Tibial artery (tissue), 4 donors: Measurements from ENCODE around the gene EVX2.
A peak's percentile ranks its signal among the peaks of the same experiment; 100 is the strongest.

ENCODE experiments used
- DNase-seq, 2 donors: peaks; one replicate each; pipeline ENCODE4 v3.0.0-alpha.2; 2019
- H3K27ac ChIP-seq, 2 donors: fragments of 200-600 bp; sonication (generic) in 1 of 2; 1 replicate in 1 of 2; 2 replicates in 1 of 2; pipeline ENCODE4 v1.5.1; 2018 to 2019; ENCODE audit warnings: mild to moderate bottlenecking in 1 of 2
- H3K27me3 ChIP-seq, 2 donors: fragments of 200-600 bp; sonication (generic) in 1 of 2; one replicate each; pipeline versions ENCODE4 v1.5.1 to v1.6.0; 2016 to 2019
- H3K36me3 ChIP-seq, 3 donors: fragments of 200-600 bp; sonication (generic) in 2 of 3; one replicate each; pipeline ENCODE4 v1.5.1; 2016 to 2019; ENCODE audit warnings: mild to moderate bottlenecking in 2 of 3
- H3K4me1 ChIP-seq, 4 donors: fragments of 200-600 bp; sonication (generic) in 2 of 4; 1 replicate in 3 of 4; 2 replicates in 1 of 4; pipeline ENCODE4 v1.5.1; 2016 to 2019
- H3K4me3 ChIP-seq, 2 donors: fragments of 200-600 bp; sonication (generic) in 1 of 2; 1 replicate in 1 of 2; 2 replicates in 1 of 2; pipeline ENCODE4 v1.5.1; 2018 to 2019; ENCODE audit warnings: mild to moderate bottlenecking in 2 of 2
- H3K9me3 ChIP-seq, 3 donors: fragments of 200-600 bp; sonication (generic) in 1 of 3; one replicate each; pipeline ENCODE4 v1.5.1; 2016 to 2019
- CTCF ChIP-seq, 2 experiments: fragments of 200-600 bp in 1 of 2; fragments of 450-650 bp in 1 of 2; IDR thresholded peaks; one replicate each; pipeline ENCODE4 v1.5.1; 2017 to 2019; ENCODE audit warnings: antibody characterized with exemption in 2 of 2, mild to moderate bottlenecking in 1 of 2, moderate library complexity in 1 of 2
- intact Hi-C: fragments of 100-400 bp; cut with DNase I; formaldehyde crosslinking; loops from one replicate; pipeline ENCODE4 v1.15.0; 2023; ENCODE audit warnings: low total_unique reads

The EVX2 gene

DNA sequence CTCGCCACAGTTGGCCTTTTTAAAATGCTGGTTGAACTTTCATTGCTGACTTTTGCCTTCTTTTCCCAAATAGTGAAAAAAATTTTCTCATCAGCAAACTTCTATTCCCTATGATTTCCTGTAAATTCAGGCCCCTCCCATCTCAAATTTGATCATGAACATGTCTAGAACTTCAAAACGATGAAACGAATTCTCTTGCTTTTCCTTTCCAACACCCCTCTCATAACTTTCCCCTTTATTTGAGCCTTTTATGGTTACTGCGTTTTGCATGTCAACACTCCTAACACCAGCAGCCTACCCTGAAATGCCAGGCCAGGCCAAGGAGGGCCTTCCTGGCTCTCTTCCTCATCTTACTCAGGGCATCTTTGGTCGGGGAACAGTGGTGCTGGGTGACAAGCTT is 7.1 kb upstream of the EVX2 start:
- no peak for TF ChIP-seq CTCF (IDR thresholded peaks at IDR 0.05)

DNA sequence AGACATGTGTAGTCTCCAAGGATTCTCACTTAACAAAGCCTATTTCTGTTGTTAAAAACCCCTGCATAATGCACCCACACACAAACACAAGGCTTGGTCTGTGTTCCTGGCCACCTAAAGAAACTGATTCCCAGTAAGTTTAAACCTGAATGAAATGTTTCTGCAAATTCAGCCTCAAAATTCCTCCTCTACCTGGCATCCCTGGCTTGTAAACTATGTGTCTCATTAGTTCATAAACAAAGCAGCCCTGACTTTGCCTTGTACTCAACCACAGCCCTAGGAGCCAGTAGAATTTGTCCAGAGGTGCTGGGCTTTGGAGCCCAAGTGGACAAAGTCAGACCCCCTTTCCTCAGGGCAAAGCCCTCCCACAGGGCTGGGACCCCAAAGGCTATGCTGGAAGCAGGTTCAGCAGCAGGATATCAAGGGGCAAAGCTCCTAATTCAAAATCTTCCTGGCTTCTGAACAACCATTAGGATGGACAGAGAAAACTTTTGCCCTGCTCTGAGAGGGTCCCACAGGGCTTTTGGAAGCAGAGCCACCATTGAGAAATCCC is 6.2 kb upstream of the EVX2 start:
- Histone ChIP-seq H3K4me1 (peaks cover 0 to 47% (median 37%) of the 10 kb centered on the region in 4 donors), H3K27me3 (peaks cover 9 to 100% of the 10 kb centered on the region in 2 donors), H3K9me3 (no peaks in the 10 kb centered on the region), H3K4me3 (no peak overlapping the region), H3K36me3 (no peaks in the 10 kb centered on the region), H3K27ac (no peak overlapping the region)
- no peak for TF ChIP-seq CTCF (IDR thresholded peaks at IDR 0.05)
- intact Hi-C loops: loop anchor here (2.0 to 5.0 kb wide), 2 partner anchors 88 to 401 kb away; partner anchors contain the start of gene LNPK
- DNase-seq: no peak

More for the DNA sequence above, 7.1 kb upstream of the EVX2 start:
- peaks cover 0 to 38% (median 28%) of the 10 kb centered on the region in 4 donors for H3K4me1 ChIP-seq
- no peaks in the 10 kb centered on the region for H3K9me3 ChIP-seq
- H3K27me3 ChIP-seq: peaks cover 9 to 100% of the 10 kb centered on the region in 2 donors
- DNase-seq: no peak
- H3K36me3 ChIP-seq: no peaks in the 10 kb centered on the region
- H3K4me3 ChIP-seq: no peak overlapping the region
- intact Hi-C loops: loop anchor here (5.0 kb wide), 1 partner anchor 89 kb away; the partner anchor contains the start of gene LNPK
- H3K27ac ChIP-seq: no peak overlapping the region

- no peak overlapping the region for H3K27ac ChIP-seq
- intact Hi-C loops: loop anchor here (2.0 kb wide), 1 partner anchor 400 kb away; no protein-coding TSS in a partner anchor
- H3K4me3 ChIP-seq: no peak overlapping the region
- H3K36me3 ChIP-seq: no peaks in the 10 kb centered on the region
- H3K4me1 ChIP-seq: peaks cover 0 to 49% (median 41%) of the 10 kb centered on the region in 4 donors
- no peak for TF ChIP-seq CTCF (IDR thresholded peaks at IDR 0.05)
- peaks cover 9 to 100% of the 10 kb centered on the region in 2 donors for H3K27me3 ChIP-seq
- DNase-seq: no peak
- H3K9me3 ChIP-seq: no peaks in the 10 kb centered on the region
These were observed 5.4 kb upstream of the EVX2 start for GRCh38 chr2:176088937-176089842.

GRCh38 chr2:176088048-176088936 is 4.5 kb upstream of the EVX2 start:
- Histone ChIP-seq H3K4me1 (peaks cover 0 to 50% (median 41%) of the 10 kb centered on the region in 4 donors), H3K27me3 (peaks cover 11 to 100% of the 10 kb centered on the region in 2 donors), H3K36me3 (no peaks in the 10 kb centered on the region), H3K27ac (no peak overlapping the region), H3K4me3 (peak overlapping the region in 1 of 2 donors; percentile 15), H3K9me3 (peaks cover 0 to 4% (median 0%) of the 10 kb centered on the region in 3 donors)
- intact Hi-C loops: loop anchor here (2.0 kb wide), 1 partner anchor 399 kb away; no protein-coding TSS in a partner anchor
- DNase-seq: peak; percentile 51 to 71
- TF ChIP-seq CTCF (IDR thresholded peaks at IDR 0.05): peak; percentile 71 to 75
